Urinary bladder (tissue), 4 donors: ENCODE measurements around the gene FAM53B. TPM values are rescaled to one million over a fixed set of nuclear protein-coding genes. Genes with fewer than 3 reads are reported as not detected.

Source experiments
- DNase-seq: peaks from one replicate; pipeline ENCODE4 v3.0.0-alpha.2; 2015; ENCODE audit errors: extremely low spot score
- H3K27ac ChIP-seq: one replicate; pipeline ENCODE4 v1.5.1; 2013; ENCODE audit warnings: low read depth, mild to moderate bottlenecking, moderate library complexity
- H3K36me3 ChIP-seq: one replicate; pipeline ENCODE4 v1.6.1; 2013; ENCODE audit warnings: mild to moderate bottlenecking, moderate library complexity; ENCODE audit not compliant: insufficient read depth
- H3K4me1 ChIP-seq: one replicate; pipeline ENCODE4 v1.6.1; 2013; ENCODE audit warnings: mild to moderate bottlenecking, moderate library complexity; ENCODE audit not compliant: insufficient read depth
- H3K4me3 ChIP-seq: one replicate; pipeline ENCODE4 v1.5.1; 2013; ENCODE audit warnings: low read depth, low read length
- WGBS: extraction: QIAGEN DNeasy Blood & Tissue Kit; methylation state at CpG from one replicate; pipeline ENCODE4 v1.1.7; 2013; 5-methylcytosine and 5-hydroxymethylcytosine counted together
- polyA plus RNA-seq: library from polyadenylated mRNA; stranded (reverse); fragments of 200-250 nt; gene quantifications from one replicate; pipeline ENCODE4 v1.2.3, GENCODE V29; 2013
- total RNA-seq: library from RNA; depleted of rRNA; stranded (reverse); fragments of >200 nt; gene quantifications from one replicate; pipeline ENCODE4 v1.2.3, GENCODE V29; 2014
- donor health status: healthy with polysubstance abuse.
- donor health status: healthy.

FAM53B gene
- total and polyA plus RNA-seq, 2 donors: 15.9 to 19.8 TPM

DNA sequence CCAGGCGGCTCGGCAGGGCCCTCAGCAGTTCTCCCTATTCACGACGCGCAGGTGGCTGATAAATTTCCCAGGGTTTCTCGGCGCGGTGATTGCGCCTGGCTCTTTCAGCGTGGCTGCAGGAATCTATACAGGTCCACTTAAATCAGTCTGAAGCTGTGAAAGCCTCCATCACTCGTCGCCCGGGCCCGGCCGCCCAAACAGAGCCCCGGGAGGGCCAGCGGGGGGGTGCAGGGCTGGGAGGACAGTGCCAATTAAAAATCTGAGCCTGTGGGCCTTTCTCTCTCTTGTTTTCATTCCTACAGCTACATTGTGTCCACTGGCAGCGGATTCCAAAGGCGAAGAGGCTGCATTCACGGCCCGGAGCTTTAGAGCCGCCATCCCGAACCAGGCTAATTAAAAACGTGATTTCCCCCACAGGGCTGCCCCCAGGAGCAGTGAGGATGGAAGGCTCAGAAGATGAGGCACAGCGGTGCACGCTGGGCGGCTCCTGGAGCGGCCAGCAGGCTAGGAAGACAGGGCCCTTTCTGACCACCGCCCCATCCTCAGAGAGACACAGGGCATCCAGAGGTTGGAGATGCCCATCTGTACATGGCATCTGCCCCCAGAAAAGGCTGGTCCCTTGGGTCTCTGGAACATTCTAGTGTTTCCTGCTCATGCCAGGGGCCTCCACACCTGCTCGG, 100.7 kb downstream of the FAM53B start:
- no peak overlapping the region for H3K4me3 ChIP-seq
- H3K4me1 ChIP-seq: peaks cover 4% of the 10 kb centered on the region
- WGBS: 94% methylated on average over 30 of the region's 30 CpGs
- no peak for DNase-seq
- H3K27ac ChIP-seq: no peak overlapping the region
- no peaks in the 10 kb centered on the region for H3K36me3 ChIP-seq

DNA sequence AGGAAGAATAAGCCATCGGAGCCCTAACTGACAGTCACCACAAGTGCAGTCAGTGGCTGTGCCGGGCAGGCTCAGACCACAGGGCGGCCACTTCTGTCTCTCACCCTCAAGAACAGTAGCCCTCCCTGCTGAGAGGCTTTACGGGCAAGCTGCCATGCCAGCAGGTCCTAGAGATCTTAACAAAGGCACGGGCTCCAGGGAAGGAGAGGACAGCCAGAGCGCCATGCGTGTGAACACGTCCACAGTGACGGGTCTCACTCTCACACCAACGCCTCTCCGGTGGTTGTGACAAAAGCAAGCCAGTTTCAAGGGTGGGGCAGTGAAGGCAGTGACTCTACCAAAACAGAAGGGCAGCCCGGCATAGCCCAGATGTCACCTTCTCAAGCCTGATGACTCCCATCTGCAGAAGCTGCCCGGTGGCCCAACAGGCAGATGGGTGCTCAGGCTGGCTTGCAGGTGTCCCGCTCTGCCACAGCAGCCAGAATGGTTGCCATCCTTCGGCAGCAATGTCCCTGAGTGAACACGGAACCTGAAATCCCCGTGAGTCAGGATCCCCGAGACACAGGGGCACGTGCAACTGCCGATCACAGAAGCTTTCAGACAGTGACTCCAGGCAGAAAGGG, 102.0 kb downstream of the FAM53B start:
- Histone ChIP-seq H3K4me3 (no peak overlapping the region), H3K4me1 (peaks cover 1% of the 10 kb centered on the region), H3K36me3 (no peaks in the 10 kb centered on the region), H3K27ac (no peak overlapping the region)
- DNase-seq: no peak
- 93% methylated on average over 20 of the region's 20 CpGs for WGBS

DNA sequence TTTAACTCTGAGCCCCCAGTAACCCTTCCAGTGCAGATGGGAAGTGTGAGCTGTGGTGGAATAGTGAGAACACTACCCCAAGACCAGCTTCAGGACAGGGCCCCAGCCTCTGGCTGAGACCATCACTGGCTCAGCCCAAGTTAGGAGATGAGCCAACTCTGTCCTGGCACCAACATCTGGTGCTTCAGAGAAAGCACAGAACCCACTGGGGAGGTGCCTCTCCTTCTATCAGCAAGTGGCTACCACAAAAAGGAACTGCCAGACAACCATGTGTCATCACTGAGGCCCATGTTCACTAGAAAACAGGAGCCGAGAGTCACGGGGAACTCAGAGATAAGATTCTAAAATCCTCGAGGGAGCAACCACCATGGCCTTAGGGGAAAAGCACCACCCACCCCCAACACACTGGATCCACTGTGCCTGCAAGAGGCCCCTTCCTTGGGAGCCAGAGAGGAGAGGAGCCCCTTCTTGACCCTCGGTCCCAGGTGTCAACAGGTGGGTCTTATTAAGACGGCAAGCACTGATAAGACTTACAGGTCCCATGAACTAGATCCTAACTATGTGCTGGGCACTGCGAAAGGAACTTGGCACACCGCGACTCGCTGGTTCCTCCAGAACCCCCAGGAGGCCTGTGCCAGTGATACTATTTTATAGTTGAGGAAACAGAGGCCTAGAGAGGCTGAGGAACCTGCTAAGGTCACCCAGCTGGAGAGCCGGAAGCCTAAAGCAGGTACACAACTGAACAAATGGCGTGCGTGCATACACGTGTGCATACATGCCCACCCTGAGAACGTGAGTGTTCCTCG, 102.7 kb downstream of the FAM53B start:
- no peaks in the 10 kb centered on the region for H3K36me3 ChIP-seq
- no peak overlapping the region for H3K4me3 ChIP-seq
- peaks cover 1% of the 10 kb centered on the region for H3K4me1 ChIP-seq
- 62% methylated on average over 15 of the region's 15 CpGs for WGBS
- no peak overlapping the region for H3K27ac ChIP-seq
- no peak for DNase-seq

DNA sequence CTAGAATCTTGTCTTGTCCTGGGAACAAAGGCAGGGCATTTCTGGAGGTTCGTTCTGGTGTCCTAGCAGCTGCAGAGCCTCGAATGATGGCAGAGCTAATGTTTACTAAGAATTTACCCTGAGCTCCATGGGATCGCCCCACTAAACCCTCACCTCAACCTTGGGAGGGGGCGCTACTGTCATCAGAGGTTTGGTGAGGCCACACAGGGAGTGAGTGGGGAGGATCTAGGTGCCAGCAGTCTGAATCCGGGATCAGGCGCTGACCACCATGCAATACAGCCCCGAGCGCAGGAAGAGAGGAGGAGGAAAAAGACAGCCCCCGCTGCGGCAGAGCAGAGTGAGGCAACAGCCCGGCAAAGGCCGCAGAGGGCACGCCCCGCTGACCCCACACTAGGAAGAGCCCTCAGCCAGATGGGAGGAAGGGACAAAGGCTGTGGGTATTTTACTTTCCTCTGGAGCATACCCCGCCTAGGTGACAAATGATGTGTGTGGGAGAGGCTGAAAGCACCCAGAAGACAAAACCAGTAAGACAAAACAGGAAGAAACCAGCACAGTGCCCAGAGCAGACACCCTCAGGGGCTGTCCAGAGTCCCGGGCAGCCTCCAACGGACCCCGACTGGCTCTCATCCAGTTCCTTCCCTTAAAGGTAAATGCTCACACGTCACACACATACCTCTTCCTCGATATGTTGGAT, 103.5 kb downstream of the FAM53B start:
- WGBS: 61% methylated on average over 20 of the region's 20 CpGs

DNA sequence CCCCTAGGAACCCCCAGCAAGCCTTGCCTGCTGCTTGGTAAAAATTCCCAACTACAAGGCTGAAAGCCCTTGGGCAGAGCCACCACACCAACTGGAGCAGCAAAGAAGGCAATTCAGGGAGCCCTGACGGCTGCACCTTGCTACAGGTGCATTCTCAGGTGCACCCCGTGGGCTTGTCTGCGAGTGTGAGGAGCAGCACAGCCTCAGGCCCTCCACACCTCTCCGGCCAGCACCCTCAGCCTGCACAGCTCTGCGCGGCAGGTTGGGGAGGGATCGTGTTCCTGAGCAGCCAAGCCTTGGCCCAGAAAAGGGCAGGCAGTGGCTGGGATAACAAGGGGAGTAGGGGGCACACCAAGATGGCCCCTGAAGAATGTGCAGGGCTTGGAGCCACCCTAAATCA, 104.1 kb downstream of the FAM53B start:
- no peak overlapping the region for H3K4me3 ChIP-seq
- no peaks in the 10 kb centered on the region for H3K36me3 ChIP-seq
- WGBS: 94% methylated on average over 7 of the region's 7 CpGs
- no peak for DNase-seq
- H3K27ac ChIP-seq: no peak overlapping the region
- peaks cover 1% of the 10 kb centered on the region for H3K4me1 ChIP-seq

More for the DNA sequence above, 103.5 kb downstream of the FAM53B start:
- H3K4me3 ChIP-seq: no peak overlapping the region
- H3K27ac ChIP-seq: no peak overlapping the region
- DNase-seq: no peak
- H3K4me1 ChIP-seq: peaks cover 1% of the 10 kb centered on the region
- no peaks in the 10 kb centered on the region for H3K36me3 ChIP-seq

DNA sequence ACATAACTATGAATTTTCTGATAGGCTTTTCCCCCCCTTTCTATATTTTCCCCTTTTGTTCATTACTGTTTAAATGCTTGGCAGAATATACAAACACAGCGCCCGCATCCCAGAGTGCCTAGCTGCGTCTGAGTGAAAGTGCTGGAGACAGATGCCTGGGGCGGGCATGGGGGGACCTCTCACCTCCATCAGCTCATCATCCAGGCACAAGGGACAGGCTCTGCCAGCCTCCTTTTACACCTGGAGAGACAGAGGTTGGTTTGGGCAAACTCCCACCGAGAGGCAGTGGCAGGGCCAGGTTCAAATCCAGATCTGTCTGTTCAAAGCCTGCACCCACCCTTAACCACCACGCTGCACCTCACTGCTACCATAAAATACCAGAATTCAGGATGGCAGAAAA, 104.5 kb downstream of the FAM53B start:
- H3K4me3 ChIP-seq: no peak overlapping the region
- no peak overlapping the region for H3K27ac ChIP-seq
- H3K4me1 ChIP-seq: peaks cover 1% of the 10 kb centered on the region
- DNase-seq: no peak
- H3K36me3 ChIP-seq: no peaks in the 10 kb centered on the region
- 97% methylated on average over 6 of the region's 6 CpGs for WGBS

DNA sequence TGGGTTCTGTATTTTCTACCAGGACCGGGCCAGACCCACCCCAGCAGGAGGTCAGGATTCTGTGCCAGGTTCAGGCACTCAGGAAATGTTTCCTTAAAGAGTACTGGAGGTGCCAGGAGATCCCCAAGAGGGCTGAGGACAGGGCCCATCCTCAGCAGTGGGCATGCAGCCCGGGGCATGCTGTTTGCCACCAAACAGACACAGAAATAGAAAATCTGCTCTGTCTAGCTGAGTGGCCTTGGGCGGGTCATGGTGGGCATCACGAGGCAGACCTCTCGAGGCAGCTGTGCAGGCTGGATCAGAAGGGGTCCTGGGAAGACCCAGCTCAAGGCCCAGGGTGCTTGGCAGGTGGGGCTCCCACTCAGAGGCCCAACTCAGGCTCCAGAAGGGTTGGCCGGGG, 105.0 kb downstream of the FAM53B start:
- DNase-seq: no peak
- Histone ChIP-seq H3K36me3 (no peaks in the 10 kb centered on the region), H3K4me3 (no peak overlapping the region), H3K27ac (no peak overlapping the region), H3K4me1 (peaks cover 1% of the 10 kb centered on the region)
- 95% methylated on average over 6 of the region's 6 CpGs for whole genome bisulfite sequencing

DNA sequence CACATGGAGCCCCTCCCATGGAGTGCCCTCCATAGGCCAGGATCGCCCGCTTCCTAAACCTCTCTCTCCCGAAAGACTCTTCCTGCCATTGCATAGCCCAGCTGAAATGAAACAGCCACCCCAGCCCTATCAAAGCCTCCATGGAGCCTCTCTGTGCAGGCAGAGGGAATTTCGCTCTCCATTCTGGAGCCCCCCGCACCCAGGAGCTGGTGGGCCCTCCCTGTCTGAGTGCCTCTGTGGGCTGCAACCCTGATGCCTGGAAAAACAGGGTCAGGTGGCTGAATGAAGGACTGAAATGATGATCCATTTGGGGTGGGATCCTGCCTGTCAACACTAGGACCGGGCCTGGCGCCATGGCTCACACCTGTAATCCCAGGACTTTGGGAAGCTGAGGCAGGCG, 106.4 kb downstream of the FAM53B start:
- Histone ChIP-seq H3K27ac (no peak overlapping the region), H3K4me3 (no peak overlapping the region), H3K4me1 (peaks cover 1% of the 10 kb centered on the region), H3K36me3 (no peaks in the 10 kb centered on the region)
- DNase-seq: no peak
- 97% methylated on average over 8 of the region's 8 CpGs for WGBS

DNA sequence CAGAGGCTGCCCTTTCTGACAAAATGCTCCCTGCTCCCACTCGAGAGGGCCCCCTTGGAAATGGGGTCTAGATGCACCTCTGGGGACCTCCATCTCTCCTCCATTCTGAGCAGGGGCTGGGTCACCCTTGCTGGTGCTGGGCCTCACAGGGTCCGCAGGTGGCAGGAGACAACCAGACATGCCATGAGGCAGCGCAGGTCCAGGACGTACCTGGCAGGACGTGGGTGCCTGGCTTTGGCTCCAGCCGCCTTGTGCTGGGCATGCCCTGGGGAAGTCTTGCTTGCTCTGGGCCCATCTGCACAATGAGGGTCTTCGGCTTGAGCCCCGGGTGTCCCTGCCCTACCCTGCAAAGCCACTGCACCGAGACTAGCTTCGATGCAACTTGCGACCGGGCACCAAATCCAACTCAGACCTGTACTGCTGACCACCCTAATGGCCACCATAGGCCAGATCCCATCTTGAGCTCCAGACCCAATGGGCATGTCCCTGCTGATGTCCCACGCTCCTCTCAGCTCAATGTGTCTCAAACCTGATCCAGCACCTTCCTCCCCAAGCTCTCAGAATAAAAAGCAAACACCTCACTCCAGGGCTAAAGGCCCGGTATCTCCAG, 107.0 kb downstream of the FAM53B start:
- H3K4me1 ChIP-seq: peaks cover 1% of the 10 kb centered on the region
- no peaks in the 10 kb centered on the region for H3K36me3 ChIP-seq
- 97% methylated on average over 14 of the region's 14 CpGs for WGBS
- no peak overlapping the region for H3K27ac ChIP-seq
- no peak overlapping the region for H3K4me3 ChIP-seq
- no peak for DNase-seq

DNA sequence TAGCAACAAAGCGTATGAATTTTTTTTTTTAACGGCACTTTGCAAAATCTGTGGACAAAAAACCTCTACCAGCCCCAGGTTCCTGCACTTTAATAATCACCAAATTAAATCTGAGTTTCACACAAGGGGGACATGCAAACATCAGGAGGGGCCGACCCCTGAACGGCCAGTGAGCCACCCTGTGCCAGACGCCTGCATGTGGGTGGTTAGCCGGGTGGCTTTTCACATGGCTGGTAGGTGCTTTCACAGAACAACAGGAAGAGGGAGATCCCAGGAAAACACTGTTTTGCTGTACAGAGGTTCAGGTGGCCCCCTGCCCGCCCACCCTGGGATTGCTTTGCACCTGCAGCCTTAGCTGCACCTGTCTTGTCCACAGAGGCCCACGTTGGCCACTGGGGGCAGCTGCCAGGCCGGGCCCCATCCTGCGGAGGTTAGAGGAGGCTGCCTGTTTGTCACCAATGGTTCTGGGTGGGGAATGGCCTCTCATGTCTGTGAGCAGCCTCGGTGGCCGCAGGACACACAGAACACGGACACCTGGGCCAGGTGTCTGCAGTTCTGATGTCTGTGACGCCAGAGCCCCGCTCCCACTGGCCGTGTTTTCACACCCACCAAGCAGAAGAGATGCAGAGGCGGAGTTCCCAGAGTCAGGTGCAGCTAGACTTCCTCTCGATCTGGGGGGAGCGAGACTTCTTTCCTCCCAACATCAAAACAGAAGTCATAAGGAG, 107.7 kb downstream of the FAM53B start:
- Histone ChIP-seq H3K4me3 (no peak overlapping the region), H3K36me3 (no peaks in the 10 kb centered on the region), H3K27ac (no peak overlapping the region), H3K4me1 (peaks cover 1% of the 10 kb centered on the region)
- 88% methylated on average over 19 of the region's 19 CpGs for WGBS
- no peak for DNase-seq

DNA sequence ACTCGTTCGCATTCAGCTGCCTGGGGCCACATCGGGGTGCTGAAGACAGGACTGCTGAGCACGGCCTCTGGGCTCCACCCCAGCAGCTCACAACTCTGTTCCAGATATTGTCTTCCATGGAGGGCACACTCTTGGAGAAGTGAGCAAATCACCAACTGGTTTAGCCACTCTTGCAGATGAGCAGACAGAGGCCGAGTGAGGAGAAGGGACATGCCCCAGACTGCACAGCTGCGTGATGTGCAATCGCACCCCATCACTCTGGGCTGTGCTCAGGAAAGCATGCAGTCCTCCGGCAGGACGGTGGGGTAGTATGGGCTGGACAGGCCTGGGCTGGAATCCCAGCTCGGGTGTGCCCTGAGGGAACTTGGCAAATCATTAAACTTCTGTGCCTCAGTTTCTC, 111.6 kb downstream of the FAM53B start:
- H3K4me3 ChIP-seq: no peak overlapping the region
- peaks cover 1% of the 10 kb centered on the region for H3K4me1 ChIP-seq
- H3K36me3 ChIP-seq: no peaks in the 10 kb centered on the region
- peak overlapping the region; percentile 40 for H3K27ac ChIP-seq
- WGBS: 85% methylated on average over 10 of the region's 10 CpGs
- no peak for DNase-seq

DNA sequence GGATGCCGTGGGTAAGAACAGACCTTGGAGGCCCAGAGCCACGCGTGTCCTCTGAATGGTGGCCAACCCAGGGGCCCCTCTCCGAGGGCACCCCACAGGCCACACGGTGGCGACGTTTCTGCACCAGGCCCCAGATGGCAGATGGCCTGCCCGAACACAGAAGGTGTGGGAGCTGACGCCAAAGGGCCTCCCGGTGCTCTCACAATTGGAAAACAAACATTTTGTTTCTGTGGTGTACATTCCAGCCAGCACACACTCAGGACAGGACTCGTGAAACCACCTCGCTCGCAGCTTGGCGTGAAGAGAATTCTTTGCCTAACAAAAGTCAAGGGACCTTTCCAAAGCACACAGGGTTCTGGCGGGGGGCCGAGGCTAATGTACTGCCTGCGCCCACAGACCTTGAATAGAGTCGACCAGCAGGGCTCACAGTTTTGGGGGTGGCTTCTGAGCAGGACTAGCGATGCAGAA, 112.1 kb downstream of the FAM53B start:
- H3K27ac ChIP-seq: peak overlapping the region; percentile 40

More for the DNA sequence above, 112.1 kb downstream of the FAM53B start:
- WGBS: 69% methylated on average over 19 of the region's 19 CpGs
- H3K36me3 ChIP-seq: no peaks in the 10 kb centered on the region
- no peak for DNase-seq
- H3K4me3 ChIP-seq: no peak overlapping the region
- peaks cover 1% of the 10 kb centered on the region for H3K4me1 ChIP-seq
